Loucy (cell line): ENCODE measurements around the gene C22orf31.
A peak's percentile ranks its signal among the peaks of the same experiment; 100 is the strongest.

Experiments
- H2AFZ ChIP-seq: fragments of 200-600 bp; sonication (generic); 2 replicates; pipeline ENCODE4 v1.6.0; 2016; ENCODE audit warnings: antibody characterized with exemption, mild to moderate bottlenecking, low read length, moderate library complexity
- H3F3A ChIP-seq: fragments of 200-600 bp; 2 replicates; pipeline ENCODE4 v1.6.0; 2016; ENCODE audit warnings: antibody characterized with exemption, low read depth, mild to moderate bottlenecking
- H3K27me3 ChIP-seq: fragments of 200-600 bp; sonication (generic); 2 replicates; pipeline ENCODE4 v1.6.1; 2014; ENCODE audit warnings: low read length, mild to moderate bottlenecking; ENCODE audit not compliant: insufficient read depth, poor library complexity, severe bottlenecking
- H3K36me3 ChIP-seq: fragments of 200-600 bp; sonication (generic); 2 replicates; pipeline ENCODE4 v1.6.1; 2016; ENCODE audit warnings: low read length; ENCODE audit not compliant: insufficient read depth
- H3K4me1 ChIP-seq: fragments of 200-600 bp; sonication (generic); 2 replicates; pipeline ENCODE4 v1.5.1; 2014; ENCODE audit warnings: low read length, mild to moderate bottlenecking; ENCODE audit not compliant: insufficient read depth, poor library complexity, severe bottlenecking
- H3K4me2 ChIP-seq: fragments of 200-600 bp; sonication (generic); 2 replicates; pipeline ENCODE4 v1.6.0; 2014; ENCODE audit warnings: antibody characterized with exemption, low read length, low read depth, mild to moderate bottlenecking; ENCODE audit not compliant: poor library complexity, severe bottlenecking
- H3K4me3 ChIP-seq: fragments of 200-600 bp; sonication (generic); 2 replicates; pipeline ENCODE4 v1.5.1; 2014; ENCODE audit warnings: low read length, mild to moderate bottlenecking, mixed read lengths; ENCODE audit not compliant: poor library complexity, severe bottlenecking
- H3K79me2 ChIP-seq: fragments of 200-600 bp; sonication (generic); 2 replicates; pipeline ENCODE4 v1.6.1; 2014; ENCODE audit warnings: low read length; ENCODE audit not compliant: insufficient read depth
- H3K9ac ChIP-seq: fragments of 200-600 bp; sonication (generic); 2 replicates; pipeline ENCODE4 v1.6.0; 2014; ENCODE audit warnings: mild to moderate bottlenecking, low read depth, low read length, moderate library complexity; ENCODE audit not compliant: poor library complexity, severe bottlenecking
- H3K9me2 ChIP-seq: fragments of 200-600 bp; sonication (generic); replicated peaks from 2 replicates; pipeline ENCODE4 v1.6.1; 2016; ENCODE audit warnings: low read depth, low read length, mixed read lengths
- H3K9me3 ChIP-seq: fragments of 200-600 bp; sonication (generic); 2 replicates; pipeline ENCODE4 v1.6.1; 2014; ENCODE audit warnings: mild to moderate bottlenecking, antibody characterized with exemption, low read length, low read depth; ENCODE audit not compliant: insufficient read depth
- H4K20me1 ChIP-seq: fragments of 200-600 bp; sonication (generic); 2 replicates; pipeline ENCODE4 v1.6.0; 2014; ENCODE audit warnings: antibody characterized with exemption, low read length, mild to moderate bottlenecking; ENCODE audit not compliant: insufficient read depth, poor library complexity, severe bottlenecking
- CTCF ChIP-seq: fragments of 200-600 bp; sonication (generic); conservative IDR thresholded peaks from 2 replicates; pipeline ENCODE4 v1.5.1; 2014; ENCODE audit warnings: mild to moderate bottlenecking, antibody characterized with exemption, low read length
- EZH2phosphoT487 ChIP-seq: fragments of 200-600 bp; IDR thresholded peaks from 2 replicates; pipeline ENCODE4 v1.6.1; 2018; ENCODE audit warnings: antibody characterized with exemption, mild to moderate bottlenecking, moderate library complexity, borderline replicate concordance

The C22orf31 gene

GRCh38 chr22:29073618-29074275 is 12.1 kb upstream of the C22orf31 start:
- Histone ChIP-seq H3K27me3 (no peaks in the 10 kb centered on the region), H3K9ac (peak overlapping the region; percentile 61), H2AFZ (0 out of 2 replicates have a peak overlapping the region, but pooled peaks have one; percentile 18)

GRCh38 chr22:29072979-29073617 is 11.5 kb upstream of the C22orf31 start, which contains the start of gene KREMEN1:
KREMEN1 (plus strand) TSS chr22:29073035; CDS start chr22:29073131, 96 bp downstream.
- no peaks in the 10 kb centered on the region for H3K9me2 ChIP-seq
- peak within 1 kb of the TSS; percentile 40; the same call in 1 of the 2 replicates for H2AFZ ChIP-seq
- H3K27me3 ChIP-seq: no peaks in the 10 kb centered on the region
- TF ChIP-seq EZH2phosphoT487 (no peak), CTCF (no peak)
- no peaks in the 10 kb centered on the region for H3K9me3 ChIP-seq
- no peaks in the 10 kb centered on the region for H3K79me2 ChIP-seq
- H3K4me2 ChIP-seq: peak within 1 kb of the TSS; percentile 79
- peaks cover 14% of the 10 kb centered on the region for H3K4me1 ChIP-seq
- no peaks in the 10 kb centered on the region for H3K36me3 ChIP-seq
- peaks cover 5% of the 10 kb centered on the region; the same call in 1 of the 2 replicates for H3F3A ChIP-seq
- no peaks in the 10 kb centered on the region for H4K20me1 ChIP-seq
- H3K4me3 ChIP-seq: peak within 1 kb of the TSS; percentile 69
- peak within 1 kb of the TSS; percentile 61 for H3K9ac ChIP-seq

More at GRCh38 chr22:29073618-29074275, 12.1 kb upstream of the C22orf31 start:
- Histone ChIP-seq H3K79me2 (no peaks in the 10 kb centered on the region), H4K20me1 (no peaks in the 10 kb centered on the region), H3K4me2 (peak overlapping the region; percentile 79), H3K4me1 (peaks cover 20% of the 10 kb centered on the region), H3K36me3 (no peaks in the 10 kb centered on the region), H3K9me3 (no peaks in the 10 kb centered on the region), H3K9me2 (no peaks in the 10 kb centered on the region), H3F3A (peaks cover 5% of the 10 kb centered on the region; the same call in 1 of the 2 replicates), H3K4me3 (peak overlapping the region; percentile 69)
- TF ChIP-seq CTCF: no peak
- no peak for TF ChIP-seq EZH2phosphoT487

- Histone ChIP-seq H3K27me3 (no peaks in the 10 kb centered on the region), H3K4me3 (peak overlapping the region; percentile 69)
Observed at GRCh38 chr22:29072193-29072978, 10.8 kb upstream of the C22orf31 start.

More at GRCh38 chr22:29072193-29072978, 10.8 kb upstream of the C22orf31 start:
- Histone ChIP-seq H3K79me2 (no peaks in the 10 kb centered on the region), H4K20me1 (no peaks in the 10 kb centered on the region), H3K4me1 (peaks cover 9% of the 10 kb centered on the region), H3K36me3 (no peaks in the 10 kb centered on the region), H3K9me3 (no peaks in the 10 kb centered on the region), H3K4me2 (peak overlapping the region; percentile 78), H3F3A (peaks cover 5% of the 10 kb centered on the region; the same call in 1 of the 2 replicates), H3K9me2 (no peaks in the 10 kb centered on the region), H3K9ac (no peak overlapping the region), H2AFZ (0 out of 2 replicates have a peak overlapping the region, but pooled peaks have one; percentile 40)
- TF ChIP-seq EZH2phosphoT487 (no peak), CTCF (no peak)
